WTC11 (cell line): ENCODE data around the gene SPINK1. TPM values are rescaled to one million over a fixed set of nuclear protein-coding genes. Genes with fewer than 3 reads are reported as not detected.

Experiments used
- ATAC-seq: fragments of 200-7000 bp; cut with Tn5 transposase; 2 replicates; pipeline ENCODE4 v1.10.0; 2021; ENCODE audit warnings: mild to moderate bottlenecking, moderate library complexity
- CTCF ChIA-PET: fragments of 300-600 bp; sonication (Branson Sonifier 250); formaldehyde crosslinking; loops from one replicate; lab custom pipeline; 2021; ENCODE audit warnings: antibody characterized with exemption; lab: Charles Lee
- POLR2A ChIA-PET: fragments of 350-600 bp; sonication (Branson Sonifier 250); formaldehyde crosslinking; loops from one replicate; lab custom pipeline; 2021; ENCODE audit warnings: antibody characterized with exemption; lab: Charles Lee
- DNase-seq: peaks from one replicate; pipeline ENCODE4 v3.0.0; 2021; ENCODE audit warnings: low spot score
- H3K27ac Mint-ChIP-seq: 2 replicates; pipeline ENCODE4 v1.8.0; 2021; ENCODE audit warnings: mixed read lengths
- H3K27me3 Mint-ChIP-seq: 2 replicates; pipeline ENCODE4 v1.8.0; 2021; ENCODE audit warnings: low read depth, mild to moderate bottlenecking, moderate library complexity, mixed read lengths
- H3K36me3 Mint-ChIP-seq: 2 replicates; pipeline ENCODE4 v1.8.0; 2021; ENCODE audit warnings: mixed read lengths
- H3K4me1 Mint-ChIP-seq: 2 replicates; pipeline ENCODE4 v1.8.0; 2022; ENCODE audit warnings: mixed read lengths
- H3K4me3 Mint-ChIP-seq: 2 replicates; pipeline ENCODE4 v1.8.0; 2021; ENCODE audit warnings: mild to moderate bottlenecking, moderate library complexity, mixed read lengths
- H3K9me3 Mint-ChIP-seq: 2 replicates; pipeline ENCODE4 v1.8.0; 2021; ENCODE audit warnings: mixed read lengths
- AR ChIP-seq: fragments of 250-450 bp; sonication (Bioruptor Pico); IDR thresholded peaks from 2 replicates; pipeline ENCODE4 v1.9.0; 2021; ENCODE audit warnings: mild to moderate bottlenecking
- ETV6 ChIP-seq: sonication (generic); formaldehyde crosslinking; IDR thresholded peaks from 2 replicates; pipeline ENCODE4 v1.8.1; 2022; ENCODE audit warnings: mild to moderate bottlenecking, missing genetic modification reagents
- FOXK1 ChIP-seq: sonication (generic); formaldehyde crosslinking; IDR thresholded peaks from 2 replicates; pipeline ENCODE4 v1.8.0; 2022; ENCODE audit warnings: mild to moderate bottlenecking, moderate library complexity, missing genetic modification reagents
- GTF2I ChIP-seq: fragments of 250-450 bp; sonication (Bioruptor Pico); conservative IDR thresholded peaks from 2 replicates; pipeline ENCODE4 v1.4.0; 2021; ENCODE audit warnings: mild to moderate bottlenecking
- HMGA2 ChIP-seq: fragments of 250-450 bp; sonication (Bioruptor Pico); IDR thresholded peaks from 2 replicates; pipeline ENCODE4 v1.4.0; 2021; ENCODE audit warnings: mild to moderate bottlenecking, moderate library complexity
- JAZF1 ChIP-seq: fragments of 250-450 bp; sonication (Bioruptor Pico); IDR thresholded peaks from 2 replicates; pipeline ENCODE4 v1.9.0; 2021; ENCODE audit warnings: moderate library complexity, mild to moderate bottlenecking, inconsistent platforms
- JUN ChIP-seq: sonication (generic); formaldehyde crosslinking; IDR thresholded peaks from 2 replicates; pipeline ENCODE4 v1.8.0; 2023; ENCODE audit warnings: mild to moderate bottlenecking, missing genetic modification reagents
- MXD4 ChIP-seq: fragments of 250-450 bp; sonication (Bioruptor Pico); IDR thresholded peaks from 2 replicates; pipeline ENCODE4 v1.8.0; 2021; ENCODE audit warnings: mild to moderate bottlenecking, moderate library complexity, borderline replicate concordance
- OVOL2 ChIP-seq: fragments of 250-450 bp; sonication (Bioruptor Pico); IDR thresholded peaks from 2 replicates; pipeline ENCODE4 v1.9.0; 2021; ENCODE audit warnings: mild to moderate bottlenecking, borderline replicate concordance
- PREB ChIP-seq: sonication (generic); formaldehyde crosslinking; IDR thresholded peaks from 2 replicates; pipeline ENCODE4 v1.8.1; 2022; ENCODE audit warnings: mild to moderate bottlenecking, missing genetic modification reagents, moderate library complexity, borderline replicate concordance
- SOX15 ChIP-seq: fragments of 250-450 bp; sonication (Bioruptor Pico); IDR thresholded peaks from 2 replicates; pipeline ENCODE4 v1.9.0; 2021; ENCODE audit warnings: mild to moderate bottlenecking
- TCF7 ChIP-seq: sonication (generic); formaldehyde crosslinking; IDR thresholded peaks from 2 replicates; pipeline ENCODE4 v1.8.0; 2022; ENCODE audit warnings: mild to moderate bottlenecking, low read depth, missing genetic modification reagents, moderate library complexity
- ZNF219 ChIP-seq: sonication (generic); formaldehyde crosslinking; IDR thresholded peaks from 2 replicates; pipeline ENCODE4 v1.8.0; 2023; ENCODE audit warnings: missing genetic modification reagents, mild to moderate bottlenecking, borderline replicate concordance
- ZNF232 ChIP-seq: sonication (generic); formaldehyde crosslinking; IDR thresholded peaks from 2 replicates; pipeline ENCODE4 v1.8.0; 2022; ENCODE audit warnings: mild to moderate bottlenecking, missing genetic modification reagents
- ZNF263 ChIP-seq: sonication (generic); formaldehyde crosslinking; IDR thresholded peaks from 2 replicates; pipeline ENCODE4 v1.8.1; 2022; ENCODE audit warnings: low read depth, mild to moderate bottlenecking, moderate library complexity, missing genetic modification reagents
- ZNF396 ChIP-seq: fragments of 250-450 bp; sonication (Bioruptor Pico); IDR thresholded peaks from 2 replicates; pipeline ENCODE4 v1.8.0; 2021; ENCODE audit warnings: mild to moderate bottlenecking, moderate library complexity, borderline replicate concordance
- ZNF671 ChIP-seq: fragments of 250-450 bp; sonication (Bioruptor Pico); IDR thresholded peaks from 2 replicates; pipeline ENCODE4 v1.8.0; 2021; ENCODE audit warnings: mild to moderate bottlenecking
- total RNA-seq: library from RNA; stranded (reverse); gene quantifications from 3 replicates; pipeline ENCODE4 v1.2.3, GENCODE V29; 2021
- TF ChIP-seq, protein P1 (sequence below): sonication (generic); formaldehyde crosslinking; IDR thresholded peaks from 2 replicates; pipeline ENCODE4 v1.8.0; 2023; ENCODE audit warnings: missing genetic modification reagents, mild to moderate bottlenecking, borderline replicate concordance
- TF ChIP-seq, protein P2 (sequence below): sonication (generic); formaldehyde crosslinking; IDR thresholded peaks from 2 replicates; pipeline ENCODE4 v1.8.0; 2023; ENCODE audit warnings: missing genetic modification reagents
- TF ChIP-seq, protein P3 (sequence below): sonication (generic); formaldehyde crosslinking; IDR thresholded peaks from 2 replicates; pipeline ENCODE4 v1.8.1; 2023; ENCODE audit warnings: mild to moderate bottlenecking, missing genetic modification reagents, moderate library complexity
- TF ChIP-seq, protein P4 (sequence below): sonication (generic); formaldehyde crosslinking; IDR thresholded peaks from 2 replicates; pipeline ENCODE4 v1.8.0; 2023; ENCODE audit warnings: mild to moderate bottlenecking, missing genetic modification reagents

Gene SPINK1
- total RNA-seq, 1 experiment from 2014 or later = 5.4 TPM

- TF ChIP-seq, protein P1, sequence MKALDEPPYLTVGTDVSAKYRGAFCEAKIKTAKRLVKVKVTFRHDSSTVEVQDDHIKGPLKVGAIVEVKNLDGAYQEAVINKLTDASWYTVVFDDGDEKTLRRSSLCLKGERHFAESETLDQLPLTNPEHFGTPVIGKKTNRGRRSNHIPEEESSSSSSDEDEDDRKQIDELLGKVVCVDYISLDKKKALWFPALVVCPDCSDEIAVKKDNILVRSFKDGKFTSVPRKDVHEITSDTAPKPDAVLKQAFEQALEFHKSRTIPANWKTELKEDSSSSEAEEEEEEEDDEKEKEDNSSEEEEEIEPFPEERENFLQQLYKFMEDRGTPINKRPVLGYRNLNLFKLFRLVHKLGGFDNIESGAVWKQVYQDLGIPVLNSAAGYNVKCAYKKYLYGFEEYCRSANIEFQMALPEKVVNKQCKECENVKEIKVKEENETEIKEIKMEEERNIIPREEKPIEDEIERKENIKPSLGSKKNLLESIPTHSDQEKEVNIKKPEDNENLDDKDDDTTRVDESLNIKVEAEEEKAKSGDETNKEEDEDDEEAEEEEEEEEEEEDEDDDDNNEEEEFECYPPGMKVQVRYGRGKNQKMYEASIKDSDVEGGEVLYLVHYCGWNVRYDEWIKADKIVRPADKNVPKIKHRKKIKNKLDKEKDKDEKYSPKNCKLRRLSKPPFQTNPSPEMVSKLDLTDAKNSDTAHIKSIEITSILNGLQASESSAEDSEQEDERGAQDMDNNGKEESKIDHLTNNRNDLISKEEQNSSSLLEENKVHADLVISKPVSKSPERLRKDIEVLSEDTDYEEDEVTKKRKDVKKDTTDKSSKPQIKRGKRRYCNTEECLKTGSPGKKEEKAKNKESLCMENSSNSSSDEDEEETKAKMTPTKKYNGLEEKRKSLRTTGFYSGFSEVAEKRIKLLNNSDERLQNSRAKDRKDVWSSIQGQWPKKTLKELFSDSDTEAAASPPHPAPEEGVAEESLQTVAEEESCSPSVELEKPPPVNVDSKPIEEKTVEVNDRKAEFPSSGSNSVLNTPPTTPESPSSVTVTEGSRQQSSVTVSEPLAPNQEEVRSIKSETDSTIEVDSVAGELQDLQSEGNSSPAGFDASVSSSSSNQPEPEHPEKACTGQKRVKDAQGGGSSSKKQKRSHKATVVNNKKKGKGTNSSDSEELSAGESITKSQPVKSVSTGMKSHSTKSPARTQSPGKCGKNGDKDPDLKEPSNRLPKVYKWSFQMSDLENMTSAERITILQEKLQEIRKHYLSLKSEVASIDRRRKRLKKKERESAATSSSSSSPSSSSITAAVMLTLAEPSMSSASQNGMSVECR (CRISPR knock-in tag) = no peak
- no peak for TF ChIP-seq ZNF671
- TF ChIP-seq ZNF219 (CRISPR knock-in tag) = no peak
- TF ChIP-seq, all 79 proteins: peak for 0
These were observed 31.0 kb downstream of the SPINK1 start (continued) for GRCh38 chr5:147800491-147800890.

- ATAC-seq = no peak
- CTCF ChIA-PET = interaction anchor here (1.4 kb wide), 1 partner anchor 14 kb away, joined by 4 read pairs; the partner anchor contains the start of gene JAKMIP2
- no peak overlapping the region for H3K27ac Mint-ChIP-seq
- no peak for TF ChIP-seq PREB (CRISPR knock-in tag)
- TF ChIP-seq FOXK1 (CRISPR knock-in tag) = no peak
- TF ChIP-seq ZNF263 = no peak
- TF ChIP-seq ZNF396 (CRISPR knock-in tag) = no peak
- TF ChIP-seq, protein P2, sequence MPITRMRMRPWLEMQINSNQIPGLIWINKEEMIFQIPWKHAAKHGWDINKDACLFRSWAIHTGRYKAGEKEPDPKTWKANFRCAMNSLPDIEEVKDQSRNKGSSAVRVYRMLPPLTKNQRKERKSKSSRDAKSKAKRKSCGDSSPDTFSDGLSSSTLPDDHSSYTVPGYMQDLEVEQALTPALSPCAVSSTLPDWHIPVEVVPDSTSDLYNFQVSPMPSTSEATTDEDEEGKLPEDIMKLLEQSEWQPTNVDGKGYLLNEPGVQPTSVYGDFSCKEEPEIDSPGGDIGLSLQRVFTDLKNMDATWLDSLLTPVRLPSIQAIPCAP (CRISPR knock-in tag) = no peak
- TF ChIP-seq, protein P3, sequence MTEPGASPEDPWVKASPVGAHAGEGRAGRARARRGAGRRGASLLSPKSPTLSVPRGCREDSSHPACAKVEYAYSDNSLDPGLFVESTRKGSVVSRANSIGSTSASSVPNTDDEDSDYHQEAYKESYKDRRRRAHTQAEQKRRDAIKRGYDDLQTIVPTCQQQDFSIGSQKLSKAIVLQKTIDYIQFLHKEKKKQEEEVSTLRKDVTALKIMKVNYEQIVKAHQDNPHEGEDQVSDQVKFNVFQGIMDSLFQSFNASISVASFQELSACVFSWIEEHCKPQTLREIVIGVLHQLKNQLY (CRISPR knock-in tag) = no peak
- TF ChIP-seq MXD4 (CRISPR knock-in tag) = no peak
- TF ChIP-seq AR (CRISPR knock-in tag) = no peak
- no peak for TF ChIP-seq GTF2I (CRISPR knock-in tag)
- TF ChIP-seq JAZF1 (CRISPR knock-in tag) = no peak
- TF ChIP-seq TCF7 = no peak
- TF ChIP-seq ZNF232 (CRISPR knock-in tag) = no peak
- no peak for TF ChIP-seq SOX15 (CRISPR knock-in tag)
- TF ChIP-seq HMGA2 (CRISPR knock-in tag) = no peak
- TF ChIP-seq JUN = no peak
- no peak for TF ChIP-seq OVOL2 (CRISPR knock-in tag)
- no peak for TF ChIP-seq ETV6 (CRISPR knock-in tag)
- TF ChIP-seq, protein P4, sequence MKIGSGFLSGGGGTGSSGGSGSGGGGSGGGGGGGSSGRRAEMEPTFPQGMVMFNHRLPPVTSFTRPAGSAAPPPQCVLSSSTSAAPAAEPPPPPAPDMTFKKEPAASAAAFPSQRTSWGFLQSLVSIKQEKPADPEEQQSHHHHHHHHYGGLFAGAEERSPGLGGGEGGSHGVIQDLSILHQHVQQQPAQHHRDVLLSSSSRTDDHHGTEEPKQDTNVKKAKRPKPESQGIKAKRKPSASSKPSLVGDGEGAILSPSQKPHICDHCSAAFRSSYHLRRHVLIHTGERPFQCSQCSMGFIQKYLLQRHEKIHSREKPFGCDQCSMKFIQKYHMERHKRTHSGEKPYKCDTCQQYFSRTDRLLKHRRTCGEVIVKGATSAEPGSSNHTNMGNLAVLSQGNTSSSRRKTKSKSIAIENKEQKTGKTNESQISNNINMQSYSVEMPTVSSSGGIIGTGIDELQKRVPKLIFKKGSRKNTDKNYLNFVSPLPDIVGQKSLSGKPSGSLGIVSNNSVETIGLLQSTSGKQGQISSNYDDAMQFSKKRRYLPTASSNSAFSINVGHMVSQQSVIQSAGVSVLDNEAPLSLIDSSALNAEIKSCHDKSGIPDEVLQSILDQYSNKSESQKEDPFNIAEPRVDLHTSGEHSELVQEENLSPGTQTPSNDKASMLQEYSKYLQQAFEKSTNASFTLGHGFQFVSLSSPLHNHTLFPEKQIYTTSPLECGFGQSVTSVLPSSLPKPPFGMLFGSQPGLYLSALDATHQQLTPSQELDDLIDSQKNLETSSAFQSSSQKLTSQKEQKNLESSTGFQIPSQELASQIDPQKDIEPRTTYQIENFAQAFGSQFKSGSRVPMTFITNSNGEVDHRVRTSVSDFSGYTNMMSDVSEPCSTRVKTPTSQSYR (CRISPR knock-in tag) = no peak
These were observed 34.7 kb downstream of the SPINK1 start for GRCh38 chr5:147796556-147797308.

More at GRCh38 chr5:147796556-147797308, 34.7 kb downstream of the SPINK1 start:
- Mint-ChIP-seq H3K36me3 (no peaks in the 10 kb centered on the region), H3K4me3 (no peak overlapping the region), H3K4me1 (no peaks in the 10 kb centered on the region; the same call in 1 of the 2 replicates), H3K9me3 (no peaks in the 10 kb centered on the region), H3K27me3 (no peaks in the 10 kb centered on the region; the same call in 1 of the 2 replicates)
- DNase-seq = no peak
- POLR2A ChIA-PET = interaction anchor here (0.5 kb wide), 1 partner anchor 26 kb away, joined by 5 read pairs; no protein-coding TSS in a partner anchor
